HepG2 (cell line): ENCODE results near the gene PLSCR3. TPM values are rescaled to one million over a fixed set of nuclear protein-coding genes. Genes with fewer than 3 reads are reported as not detected.

Experiments
- BRCA1 ChIP-seq: sonication (generic); formaldehyde crosslinking; IDR thresholded peaks from 2 replicates; pipeline ENCODE4 v1.4.0; 2020; ENCODE audit warnings: missing genetic modification reagents
- ELF1 ChIP-seq: sonication (generic); formaldehyde crosslinking; IDR thresholded peaks from 2 replicates; pipeline ENCODE4 v1.4.0; 2020; ENCODE audit warnings: missing genetic modification reagents
- HOXA5 ChIP-seq: sonication (generic); formaldehyde crosslinking; IDR thresholded peaks from 2 replicates; pipeline ENCODE4 v1.4.0; 2020; ENCODE audit warnings: missing genetic modification reagents
- HOXD1 ChIP-seq: sonication (generic); formaldehyde crosslinking; IDR thresholded peaks from 2 replicates; pipeline ENCODE4 v1.5.0; 2020; ENCODE audit warnings: missing genetic modification reagents
- ISX ChIP-seq: sonication (generic); formaldehyde crosslinking; conservative IDR thresholded peaks from 2 replicates; pipeline ENCODE4 v1.5.0; 2020; ENCODE audit warnings: missing genetic modification reagents
- KDM1A ChIP-seq: IDR thresholded peaks from 2 replicates; pipeline ENCODE4 v1.6.1; 2016; ENCODE audit warnings: missing compliant biosample characterization
- LRRFIP1 ChIP-seq: sonication (generic); formaldehyde crosslinking; conservative IDR thresholded peaks from 2 replicates; pipeline ENCODE4 v1.4.0; 2020; ENCODE audit warnings: missing genetic modification reagents
- MEIS2 ChIP-seq: sonication (generic); formaldehyde crosslinking; IDR thresholded peaks from 2 replicates; pipeline ENCODE4 v1.9.0; 2021; ENCODE audit warnings: mild to moderate bottlenecking, missing genetic modification reagents
- MIER3 ChIP-seq: IDR thresholded peaks from 2 replicates; pipeline ENCODE4 v1.6.1; 2016; ENCODE audit warnings: missing compliant biosample characterization, borderline replicate concordance
- NCOA1 ChIP-seq: sonication (generic); formaldehyde crosslinking; IDR thresholded peaks from 2 replicates; pipeline ENCODE4 v1.9.0; 2021; ENCODE audit warnings: missing genetic modification reagents
- NR2C2 ChIP-seq: sonication (generic); formaldehyde crosslinking; IDR thresholded peaks from 2 replicates; pipeline ENCODE4 v1.4.0; 2020; ENCODE audit warnings: missing genetic modification reagents, mild to moderate bottlenecking, moderate library complexity, borderline replicate concordance
- ONECUT2 ChIP-seq: sonication (generic); formaldehyde crosslinking; IDR thresholded peaks from 2 replicates; pipeline ENCODE4 v1.4.0; 2020; ENCODE audit warnings: missing genetic modification reagents
- SP5 ChIP-seq: IDR thresholded peaks from 2 replicates; pipeline ENCODE4 v1.6.1; 2016; ENCODE audit warnings: low read depth, borderline replicate concordance
- ZFP82 ChIP-seq: sonication (generic); formaldehyde crosslinking; IDR thresholded peaks from 2 replicates; pipeline ENCODE4 v1.5.1; 2020; ENCODE audit warnings: mild to moderate bottlenecking, missing genetic modification reagents, borderline replicate concordance
- ZFX ChIP-seq: sonication (generic); formaldehyde crosslinking; IDR thresholded peaks from 2 replicates; pipeline ENCODE4 v1.4.0; 2020; ENCODE audit warnings: mild to moderate bottlenecking, low read depth, missing genetic modification reagents, moderate library complexity
- ZNF264 ChIP-seq: sonication (generic); formaldehyde crosslinking; IDR thresholded peaks from 2 replicates; pipeline ENCODE4 v1.4.0; 2020; ENCODE audit warnings: missing genetic modification reagents
- ZNF335 ChIP-seq: sonication (generic); formaldehyde crosslinking; IDR thresholded peaks from 2 replicates; pipeline ENCODE4 v1.4.0; 2020; ENCODE audit warnings: missing genetic modification reagents
- ZNF562 ChIP-seq: sonication (generic); formaldehyde crosslinking; IDR thresholded peaks from 2 replicates; pipeline ENCODE4 v1.8.0; 2022; ENCODE audit warnings: missing genetic modification reagents, borderline replicate concordance
- ZNF713 ChIP-seq: sonication (generic); formaldehyde crosslinking; IDR thresholded peaks from 2 replicates; pipeline ENCODE4 v1.4.0; 2020; ENCODE audit warnings: mild to moderate bottlenecking, missing genetic modification reagents
- ZNF773 ChIP-seq: sonication (generic); formaldehyde crosslinking; IDR thresholded peaks from 2 replicates; pipeline ENCODE4 v1.4.0; 2020; ENCODE audit warnings: missing genetic modification reagents, borderline replicate concordance
- ZNF891 ChIP-seq: sonication (generic); formaldehyde crosslinking; IDR thresholded peaks from 2 replicates; pipeline ENCODE4 v1.5.0; 2020; ENCODE audit warnings: mild to moderate bottlenecking, missing genetic modification reagents
- ZSCAN12 ChIP-seq: sonication (generic); formaldehyde crosslinking; IDR thresholded peaks from 2 replicates; pipeline ENCODE4 v1.9.0; 2021; ENCODE audit warnings: mild to moderate bottlenecking, missing genetic modification reagents
- polyA plus RNA-seq, 8 experiments: library from polyadenylated mRNA; depleted of rRNA in 3 of 8; stranded (reverse) in 7 of 8; unstranded in 1 of 8; fragments of >200 nt; fragmentation: Illumina TruSeq in 4 of 8; extraction: Trizol in 4 of 8; gene quantifications; 2 replicates each; pipeline versions ENCODE4 v1.2.1 to v1.2.3, GENCODE V29; 2011 to 2016; ENCODE audit warnings: low read depth in 4 of 8, missing spikeins in 1 of 8, mixed read lengths in 1 of 8; ENCODE audit not compliant: insufficient read depth in 1 of 8
- total RNA-seq, 5 experiments: library from RNA; depleted of rRNA; stranded (reverse); fragments of >200 nt; fragmentation: Illumina TruSeq; extraction: Trizol; gene quantifications; 2 replicates each; pipeline ENCODE4 v1.2.3, GENCODE V29; 2016; ENCODE audit warnings: low read depth in 1 of 5
- TF ChIP-seq, protein P1 (sequence below): IDR thresholded peaks from 2 replicates; pipeline ENCODE4 v1.6.1; 2018; ENCODE audit warnings: missing genetic modification reagents
- TF ChIP-seq, protein P2 (sequence below): sonication (generic); formaldehyde crosslinking; conservative IDR thresholded peaks from 2 replicates; pipeline ENCODE4 v1.8.1; 2023; ENCODE audit warnings: missing genetic modification reagents

Gene PLSCR3
- total and polyA plus RNA-seq, 2 of the 13 experiments (the other 11 are each of a cell fraction or from before 2014, with no cell fraction given) = 5.6 to 6.2 TPM

GRCh38 chr17:7435676-7436555 is 41.6 kb upstream of the PLSCR3 start (continued):
- peak; percentile 13; the same call in 1 of the 2 replicates for TF ChIP-seq ZFX (CRISPR knock-in tag)
- TF ChIP-seq ZNF562 (CRISPR knock-in tag) = no peak
- no peak for TF ChIP-seq ISX (CRISPR knock-in tag)
- TF ChIP-seq ZSCAN12 (CRISPR knock-in tag) = no peak
- no peak for TF ChIP-seq NR2C2 (CRISPR knock-in tag)
- TF ChIP-seq MIER3 (CRISPR knock-in tag) = no peak
- TF ChIP-seq ZNF891 (CRISPR knock-in tag) = peak; percentile 60; the same call in 1 of the 2 replicates
- no peak for TF ChIP-seq ZNF335 (CRISPR knock-in tag)
- TF ChIP-seq, protein P1, sequence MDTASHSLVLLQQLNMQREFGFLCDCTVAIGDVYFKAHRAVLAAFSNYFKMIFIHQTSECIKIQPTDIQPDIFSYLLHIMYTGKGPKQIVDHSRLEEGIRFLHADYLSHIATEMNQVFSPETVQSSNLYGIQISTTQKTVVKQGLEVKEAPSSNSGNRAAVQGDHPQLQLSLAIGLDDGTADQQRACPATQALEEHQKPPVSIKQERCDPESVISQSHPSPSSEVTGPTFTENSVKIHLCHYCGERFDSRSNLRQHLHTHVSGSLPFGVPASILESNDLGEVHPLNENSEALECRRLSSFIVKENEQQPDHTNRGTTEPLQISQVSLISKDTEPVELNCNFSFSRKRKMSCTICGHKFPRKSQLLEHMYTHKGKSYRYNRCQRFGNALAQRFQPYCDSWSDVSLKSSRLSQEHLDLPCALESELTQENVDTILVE = no peak
- no peak for TF ChIP-seq KDM1A (CRISPR knock-in tag)
- no peak for TF ChIP-seq ELF1
- TF ChIP-seq ZFP82 (CRISPR knock-in tag) = no peak
- TF ChIP-seq, protein P2, sequence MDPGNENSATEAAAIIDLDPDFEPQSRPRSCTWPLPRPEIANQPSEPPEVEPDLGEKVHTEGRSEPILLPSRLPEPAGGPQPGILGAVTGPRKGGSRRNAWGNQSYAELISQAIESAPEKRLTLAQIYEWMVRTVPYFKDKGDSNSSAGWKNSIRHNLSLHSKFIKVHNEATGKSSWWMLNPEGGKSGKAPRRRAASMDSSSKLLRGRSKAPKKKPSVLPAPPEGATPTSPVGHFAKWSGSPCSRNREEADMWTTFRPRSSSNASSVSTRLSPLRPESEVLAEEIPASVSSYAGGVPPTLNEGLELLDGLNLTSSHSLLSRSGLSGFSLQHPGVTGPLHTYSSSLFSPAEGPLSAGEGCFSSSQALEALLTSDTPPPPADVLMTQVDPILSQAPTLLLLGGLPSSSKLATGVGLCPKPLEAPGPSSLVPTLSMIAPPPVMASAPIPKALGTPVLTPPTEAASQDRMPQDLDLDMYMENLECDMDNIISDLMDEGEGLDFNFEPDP = no peak
- no peak for TF ChIP-seq HOXA5 (CRISPR knock-in tag)
- TF ChIP-seq LRRFIP1 (CRISPR knock-in tag) = no peak
- no peak for TF ChIP-seq MEIS2 (CRISPR knock-in tag)
- no peak for TF ChIP-seq NCOA1
- TF ChIP-seq ZNF773 (CRISPR knock-in tag) = no peak
- TF ChIP-seq ONECUT2 (CRISPR knock-in tag) = no peak
- 0 out of 2 replicates have a peak, but pooled peaks have one; percentile 7 for TF ChIP-seq HOXD1 (CRISPR knock-in tag)
- TF ChIP-seq SP5 (CRISPR knock-in tag) = no peak
- TF ChIP-seq BRCA1 (CRISPR knock-in tag) = no peak
- no peak for TF ChIP-seq ZNF264 (CRISPR knock-in tag)
- no peak for TF ChIP-seq ZNF713 (CRISPR knock-in tag)
